ENCODE measurements around the gene SPOCK3.

DNA sequence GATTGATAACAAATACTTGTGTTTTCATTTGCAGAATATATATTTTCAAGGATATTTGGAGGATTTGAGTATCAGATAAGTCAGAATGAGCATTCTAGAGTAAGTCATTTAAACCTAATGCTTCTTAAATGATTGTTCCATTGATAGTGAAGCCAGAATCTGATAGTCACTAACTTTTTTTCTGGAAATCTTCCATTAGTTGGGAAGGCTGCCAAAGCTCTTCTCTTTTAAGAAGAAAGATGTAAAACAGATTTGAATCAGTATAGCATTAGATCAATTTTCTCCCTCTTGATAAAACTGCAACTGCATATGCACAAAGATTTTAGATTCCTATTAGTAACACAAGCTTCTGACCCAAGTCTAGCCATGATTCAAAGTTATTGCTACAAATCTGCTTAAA, 256.7 kb downstream of the SPOCK3 start:
- TF ChIP-seq, protein P1, sequence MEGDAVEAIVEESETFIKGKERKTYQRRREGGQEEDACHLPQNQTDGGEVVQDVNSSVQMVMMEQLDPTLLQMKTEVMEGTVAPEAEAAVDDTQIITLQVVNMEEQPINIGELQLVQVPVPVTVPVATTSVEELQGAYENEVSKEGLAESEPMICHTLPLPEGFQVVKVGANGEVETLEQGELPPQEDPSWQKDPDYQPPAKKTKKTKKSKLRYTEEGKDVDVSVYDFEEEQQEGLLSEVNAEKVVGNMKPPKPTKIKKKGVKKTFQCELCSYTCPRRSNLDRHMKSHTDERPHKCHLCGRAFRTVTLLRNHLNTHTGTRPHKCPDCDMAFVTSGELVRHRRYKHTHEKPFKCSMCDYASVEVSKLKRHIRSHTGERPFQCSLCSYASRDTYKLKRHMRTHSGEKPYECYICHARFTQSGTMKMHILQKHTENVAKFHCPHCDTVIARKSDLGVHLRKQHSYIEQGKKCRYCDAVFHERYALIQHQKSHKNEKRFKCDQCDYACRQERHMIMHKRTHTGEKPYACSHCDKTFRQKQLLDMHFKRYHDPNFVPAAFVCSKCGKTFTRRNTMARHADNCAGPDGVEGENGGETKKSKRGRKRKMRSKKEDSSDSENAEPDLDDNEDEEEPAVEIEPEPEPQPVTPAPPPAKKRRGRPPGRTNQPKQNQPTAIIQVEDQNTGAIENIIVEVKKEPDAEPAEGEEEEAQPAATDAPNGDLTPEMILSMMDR (conservative IDR thresholded peaks at IDR 0.05; ENCODE audit: low read depth, low read length), result no peak
- TF ChIP-seq EZH2phosphoT487 (IDR thresholded peaks at IDR 0.05; ENCODE audit: borderline replicate concordance, low read length), result no peak

All from PC-3 (cell line).